Measurements from ENCODE around the gene DYNLRB1.

DNA sequence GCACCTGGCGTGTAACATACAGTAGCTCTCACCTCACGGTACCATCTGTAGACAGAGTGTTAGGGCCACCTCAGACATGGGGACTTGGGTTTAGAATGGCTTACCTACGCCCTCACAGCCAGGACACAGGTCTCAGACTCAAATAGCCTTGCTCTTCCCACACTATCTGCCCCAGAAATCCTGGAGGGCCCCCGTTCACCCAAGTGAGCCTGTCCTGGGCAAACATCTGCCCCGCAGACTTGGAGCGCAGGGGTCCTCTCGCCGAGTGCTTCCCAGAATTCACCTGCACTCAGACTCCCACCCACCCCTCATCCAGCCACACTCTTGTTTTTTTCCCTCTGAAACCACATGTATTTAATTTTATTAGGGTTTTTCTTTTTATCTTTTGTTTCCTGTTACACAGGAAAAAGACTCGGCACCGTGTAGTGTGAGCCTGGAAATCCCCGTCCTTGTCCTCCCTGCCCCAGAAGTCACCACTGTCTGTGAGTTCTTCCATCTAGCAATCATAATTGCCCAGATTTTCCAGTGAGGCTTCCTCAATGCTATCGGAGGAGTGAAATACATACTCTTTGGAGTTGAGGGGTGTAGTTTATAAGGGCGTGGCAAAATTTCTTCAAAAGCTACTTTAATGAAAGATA lies 25.2 kb downstream of the DYNLRB1 start:
- TF ChIP-seq, protein P1, sequence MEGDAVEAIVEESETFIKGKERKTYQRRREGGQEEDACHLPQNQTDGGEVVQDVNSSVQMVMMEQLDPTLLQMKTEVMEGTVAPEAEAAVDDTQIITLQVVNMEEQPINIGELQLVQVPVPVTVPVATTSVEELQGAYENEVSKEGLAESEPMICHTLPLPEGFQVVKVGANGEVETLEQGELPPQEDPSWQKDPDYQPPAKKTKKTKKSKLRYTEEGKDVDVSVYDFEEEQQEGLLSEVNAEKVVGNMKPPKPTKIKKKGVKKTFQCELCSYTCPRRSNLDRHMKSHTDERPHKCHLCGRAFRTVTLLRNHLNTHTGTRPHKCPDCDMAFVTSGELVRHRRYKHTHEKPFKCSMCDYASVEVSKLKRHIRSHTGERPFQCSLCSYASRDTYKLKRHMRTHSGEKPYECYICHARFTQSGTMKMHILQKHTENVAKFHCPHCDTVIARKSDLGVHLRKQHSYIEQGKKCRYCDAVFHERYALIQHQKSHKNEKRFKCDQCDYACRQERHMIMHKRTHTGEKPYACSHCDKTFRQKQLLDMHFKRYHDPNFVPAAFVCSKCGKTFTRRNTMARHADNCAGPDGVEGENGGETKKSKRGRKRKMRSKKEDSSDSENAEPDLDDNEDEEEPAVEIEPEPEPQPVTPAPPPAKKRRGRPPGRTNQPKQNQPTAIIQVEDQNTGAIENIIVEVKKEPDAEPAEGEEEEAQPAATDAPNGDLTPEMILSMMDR (IDR thresholded peaks at IDR 0.05) = no peak
- no peak for TF ChIP-seq ZFX (IDR thresholded peaks at IDR 0.05; ENCODE audit: borderline replicate concordance)

Data from 22Rv1 (cell line).